Activated naive CD8-positive, alpha-beta T cell (primary cell): ENCODE measurements around the gene TAL1.

ENCODE experiments used
- H3K27ac Mint-ChIP-seq: one replicate; pipeline ENCODE4 v1.8.0; 2021; ENCODE audit warnings: mixed read lengths
- H3K27me3 Mint-ChIP-seq: one replicate; pipeline ENCODE4 v1.8.0; 2021; ENCODE audit warnings: mixed read lengths
- H3K36me3 Mint-ChIP-seq: one replicate; pipeline ENCODE4 v1.8.0; 2021; ENCODE audit warnings: mixed read lengths
- H3K4me1 Mint-ChIP-seq: one replicate; pipeline ENCODE4 v1.8.0; 2021; ENCODE audit warnings: low read depth, mixed read lengths
- H3K4me3 Mint-ChIP-seq: one replicate; pipeline ENCODE4 v1.8.0; 2021; ENCODE audit warnings: mild to moderate bottlenecking, mixed read lengths
- H3K9me3 Mint-ChIP-seq: one replicate; pipeline ENCODE4 v1.8.0; 2021; ENCODE audit warnings: low read depth, mixed read lengths

Gene TAL1

DNA sequence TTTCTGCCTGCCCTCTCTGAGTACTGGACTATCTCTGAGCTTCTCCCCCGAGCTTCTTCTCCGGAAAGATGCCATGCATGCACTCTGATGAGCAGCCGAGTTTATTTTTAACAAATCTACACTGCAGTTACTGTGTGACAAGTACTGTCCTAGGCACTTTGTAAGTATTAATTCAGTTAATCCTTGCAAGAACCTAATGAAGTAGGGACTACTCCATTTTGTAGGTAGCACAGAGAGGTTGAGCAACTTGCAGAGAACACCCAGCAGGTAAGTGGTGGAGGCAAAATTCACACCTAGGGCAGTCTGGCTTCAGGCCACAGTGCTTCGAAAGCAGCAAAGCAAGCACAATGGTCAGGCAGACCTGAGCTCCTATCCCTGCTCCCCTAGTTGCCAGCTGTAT lies 3.8 kb upstream of the TAL1 start:
- Mint-ChIP-seq H3K4me3 (no peak overlapping the region), H3K27me3 (peaks cover 33% of the 10 kb centered on the region), H3K27ac (no peak overlapping the region)

GRCh38 chr1:47235241-47235681 lies 3.2 kb upstream of the TAL1 start:
- Mint-ChIP-seq H3K9me3 (no peaks in the 10 kb centered on the region), H3K27ac (no peak overlapping the region), H3K36me3 (no peaks in the 10 kb centered on the region), H3K4me1 (peaks cover 16% of the 10 kb centered on the region), H3K4me3 (no peak overlapping the region), H3K27me3 (peaks cover 33% of the 10 kb centered on the region)

More for the DNA sequence above, 3.8 kb upstream of the TAL1 start:
- Mint-ChIP-seq H3K4me1 (peaks cover 14% of the 10 kb centered on the region), H3K36me3 (no peaks in the 10 kb centered on the region), H3K9me3 (no peaks in the 10 kb centered on the region)

GRCh38 chr1:47233186-47233585 lies 1.2 kb upstream of the TAL1 start:
- Mint-ChIP-seq H3K4me1 (peaks cover 25% of the 10 kb centered on the region), H3K9me3 (no peaks in the 10 kb centered on the region), H3K4me3 (no peak overlapping the region), H3K27ac (no peak overlapping the region), H3K36me3 (no peaks in the 10 kb centered on the region), H3K27me3 (peaks cover 42% of the 10 kb centered on the region)

GRCh38 chr1:47231301-47232186 lies 481 bp downstream of the TAL1 start:
- Mint-ChIP-seq H3K27ac (no peak overlapping the region), H3K4me1 (peaks cover 25% of the 10 kb centered on the region), H3K9me3 (no peaks in the 10 kb centered on the region), H3K4me3 (peak overlapping the region; percentile 84), H3K27me3 (peaks cover 56% of the 10 kb centered on the region), H3K36me3 (no peaks in the 10 kb centered on the region)

DNA sequence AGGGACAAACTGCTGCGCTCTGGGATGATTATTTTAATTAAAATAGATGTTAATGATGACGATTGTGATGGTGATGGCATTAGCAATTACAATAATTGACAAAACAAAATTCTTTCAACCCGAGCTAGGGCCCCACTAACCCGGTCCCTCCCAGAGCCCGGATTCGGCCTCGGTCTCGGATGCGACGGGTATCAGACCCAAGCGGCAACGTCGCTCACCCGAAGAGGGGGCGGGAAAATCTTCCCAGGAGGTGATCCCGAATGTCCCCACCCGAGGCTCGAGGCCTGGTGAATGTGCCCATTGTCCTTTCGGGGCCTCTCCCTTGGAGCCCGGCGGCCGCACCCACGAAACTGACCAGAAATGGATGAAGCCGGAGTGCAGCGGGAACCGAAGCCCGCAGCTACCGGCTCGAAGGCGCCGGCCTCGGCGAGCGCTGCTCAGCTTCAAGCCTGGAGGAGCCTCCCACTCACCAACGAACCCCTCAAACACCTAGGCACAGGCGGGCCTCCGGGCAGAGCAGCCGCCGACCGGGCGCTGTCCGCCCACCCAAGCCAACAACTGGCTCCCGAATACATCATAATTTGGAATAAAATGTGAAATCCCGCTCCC lies 1.2 kb downstream of the TAL1 start:
- Mint-ChIP-seq H3K27ac (no peak overlapping the region), H3K9me3 (no peaks in the 10 kb centered on the region), H3K4me3 (peak overlapping the region; percentile 84), H3K4me1 (peaks cover 29% of the 10 kb centered on the region), H3K36me3 (no peaks in the 10 kb centered on the region), H3K27me3 (peaks cover 54% of the 10 kb centered on the region)

DNA sequence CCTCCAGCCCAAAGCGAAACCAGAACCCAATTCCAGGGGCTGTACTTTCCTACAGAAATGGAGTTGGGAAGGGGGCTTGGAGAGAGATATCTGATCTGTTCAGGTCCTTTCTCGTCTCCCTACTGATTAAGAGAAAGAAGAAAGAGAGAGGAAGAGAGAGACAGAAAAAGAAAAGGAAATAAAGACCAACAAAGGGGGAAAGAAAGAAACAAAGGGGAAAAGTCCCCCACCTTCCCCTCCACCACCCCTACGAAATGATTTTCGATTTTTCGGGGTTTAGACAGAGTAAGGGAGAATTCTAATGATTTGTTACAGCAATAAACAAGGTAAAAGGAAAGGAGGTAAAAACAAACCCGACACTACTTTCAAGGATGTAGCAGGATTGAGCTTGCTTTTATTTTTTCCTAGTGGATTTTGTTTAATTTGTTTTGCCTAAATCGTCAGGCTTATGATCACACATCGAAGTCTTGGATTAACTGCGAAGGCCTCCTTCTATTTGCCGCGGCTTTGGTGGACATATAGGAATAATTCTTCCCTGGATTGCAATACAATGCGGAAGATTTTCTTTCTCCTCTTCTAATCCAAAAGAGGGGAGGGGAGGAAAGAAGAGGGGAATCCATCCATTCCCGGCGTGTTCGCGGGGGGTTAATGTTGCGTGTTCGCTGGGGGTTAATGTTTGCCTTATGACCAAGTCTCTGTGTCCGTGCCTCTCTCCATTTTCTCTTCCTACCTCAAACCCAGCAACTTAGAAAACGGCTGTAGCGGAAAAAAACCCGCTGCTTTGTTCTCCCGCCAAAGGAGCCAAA lies 1.9 kb downstream of the TAL1 start:
- H3K9me3 Mint-ChIP-seq: no peaks in the 10 kb centered on the region

GRCh38 chr1:47229031-47229885 lies 2.8 kb downstream of the TAL1 start:
- Mint-ChIP-seq H3K27ac (no peak overlapping the region), H3K27me3 (peaks cover 51% of the 10 kb centered on the region), H3K4me3 (peak overlapping the region; percentile 84), H3K9me3 (no peaks in the 10 kb centered on the region), H3K4me1 (peaks cover 30% of the 10 kb centered on the region), H3K36me3 (no peaks in the 10 kb centered on the region)

More for the DNA sequence above, 1.9 kb downstream of the TAL1 start:
- peak overlapping the region; percentile 84 for H3K4me3 Mint-ChIP-seq
- peaks cover 52% of the 10 kb centered on the region for H3K27me3 Mint-ChIP-seq
- H3K36me3 Mint-ChIP-seq: no peaks in the 10 kb centered on the region
- no peak overlapping the region for H3K27ac Mint-ChIP-seq
- peaks cover 30% of the 10 kb centered on the region for H3K4me1 Mint-ChIP-seq

DNA sequence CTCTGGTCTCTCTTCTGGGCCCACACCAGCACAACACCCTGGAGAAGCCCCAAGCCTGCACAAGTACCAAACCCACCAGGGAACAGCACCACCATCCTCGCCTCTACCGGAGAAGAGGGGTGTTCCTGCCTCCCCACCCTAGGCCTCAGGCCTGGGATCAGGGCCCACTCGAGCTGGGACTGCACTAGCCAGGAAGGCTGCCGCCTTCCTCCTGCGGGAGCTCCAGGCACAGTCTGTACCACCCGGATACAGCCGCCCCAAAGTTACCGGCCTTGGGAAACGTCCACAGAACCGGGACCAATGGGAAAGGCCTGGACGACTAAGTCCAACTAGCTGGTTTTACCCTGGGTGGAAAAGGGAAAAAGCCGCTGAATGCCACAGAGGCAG lies 3.4 kb downstream of the TAL1 start:
- Mint-ChIP-seq H3K4me3 (no peak overlapping the region), H3K4me1 (peaks cover 30% of the 10 kb centered on the region), H3K27me3 (peaks cover 44% of the 10 kb centered on the region), H3K27ac (no peak overlapping the region), H3K36me3 (no peaks in the 10 kb centered on the region), H3K9me3 (no peaks in the 10 kb centered on the region)

- Mint-ChIP-seq H3K27me3 (peaks cover 35% of the 10 kb centered on the region), H3K4me3 (no peak overlapping the region), H3K36me3 (no peaks in the 10 kb centered on the region), H3K4me1 (peaks cover 28% of the 10 kb centered on the region), H3K9me3 (no peaks in the 10 kb centered on the region), H3K27ac (no peak overlapping the region)
Measured at GRCh38 chr1:47227341-47228232, 4.4 kb downstream of the TAL1 start.

DNA sequence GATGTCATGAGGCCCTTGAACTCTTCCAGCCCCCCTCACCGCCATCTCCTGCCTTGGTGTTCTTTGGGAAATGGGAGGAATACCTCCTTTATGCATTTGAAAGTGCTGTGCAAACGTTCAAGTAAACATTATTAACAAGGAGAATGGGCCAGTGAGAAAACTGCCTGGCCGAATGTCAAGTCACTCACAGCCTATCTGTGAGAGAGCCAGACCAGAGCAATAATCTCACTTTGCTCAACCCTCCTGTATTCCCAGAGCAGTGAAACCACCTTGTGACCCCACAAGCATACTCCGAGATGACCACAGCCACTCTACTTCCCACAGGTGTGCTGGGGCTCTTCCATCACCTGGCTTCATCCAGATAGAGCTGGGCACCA lies 5.2 kb downstream of the TAL1 start:
- H3K9me3 Mint-ChIP-seq: no peaks in the 10 kb centered on the region
- peaks cover 31% of the 10 kb centered on the region for H3K27me3 Mint-ChIP-seq
- no peaks in the 10 kb centered on the region for H3K36me3 Mint-ChIP-seq
- no peak overlapping the region for H3K4me3 Mint-ChIP-seq
- peaks cover 26% of the 10 kb centered on the region for H3K4me1 Mint-ChIP-seq
- no peak overlapping the region for H3K27ac Mint-ChIP-seq

GRCh38 chr1:47226121-47226838 lies 5.7 kb downstream of the TAL1 start:
- no peaks in the 10 kb centered on the region for H3K36me3 Mint-ChIP-seq
- peak overlapping the region; percentile 76 for H3K4me3 Mint-ChIP-seq
- H3K27ac Mint-ChIP-seq: peak overlapping the region; percentile 31
- peaks cover 21% of the 10 kb centered on the region for H3K4me1 Mint-ChIP-seq
- peaks cover 26% of the 10 kb centered on the region for H3K27me3 Mint-ChIP-seq
- H3K9me3 Mint-ChIP-seq: no peaks in the 10 kb centered on the region

DNA sequence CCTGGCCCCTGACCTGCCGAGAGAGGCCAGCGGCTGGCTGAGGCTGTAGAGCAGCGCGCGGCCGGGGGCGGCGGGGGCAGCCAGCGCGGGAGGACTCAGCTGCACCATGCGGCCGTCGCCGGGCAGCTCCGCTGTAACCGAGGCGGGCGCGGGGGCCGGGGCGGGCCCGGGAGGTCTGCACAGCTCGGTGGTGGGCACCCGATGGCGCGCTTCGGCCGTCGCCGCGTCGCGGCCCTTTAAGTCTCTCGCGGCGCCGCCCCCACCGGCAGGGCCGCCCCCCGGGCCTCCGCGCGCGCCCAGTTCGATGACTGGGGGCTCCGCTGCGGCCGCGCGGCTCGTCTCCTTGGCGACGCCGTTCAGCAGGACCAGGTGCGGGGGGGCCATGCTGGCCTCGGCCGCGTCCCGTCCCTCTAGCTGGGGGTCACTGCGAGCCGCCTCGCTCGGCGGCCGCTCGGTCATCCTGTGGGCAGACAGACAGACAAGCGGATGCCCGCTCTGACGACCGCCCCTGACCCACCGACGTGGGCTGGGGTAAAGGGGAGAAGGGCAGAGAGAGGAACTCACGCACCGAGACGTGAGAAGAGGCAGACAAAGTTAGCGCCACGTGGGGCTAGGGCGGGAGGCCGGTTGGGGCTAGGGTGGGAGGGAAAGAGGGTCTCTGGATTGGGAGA lies 6.5 kb downstream of the TAL1 start:
- Mint-ChIP-seq H3K27me3 (peaks cover 26% of the 10 kb centered on the region), H3K36me3 (no peaks in the 10 kb centered on the region), H3K27ac (peak overlapping the region; percentile 31), H3K9me3 (no peaks in the 10 kb centered on the region), H3K4me1 (peaks cover 20% of the 10 kb centered on the region), H3K4me3 (peak overlapping the region; percentile 76)
